Pancreas (tissue), 10 donors: Measurements from ENCODE around the gene MGAT4B. TPM values are rescaled to one million over a fixed set of nuclear protein-coding genes. Genes with fewer than 3 reads are reported as not detected.

Source experiments
- ATAC-seq, 4 donors: fragments of 200-7000 bp; cut with Tn5 transposase; one replicate each; pipeline versions ENCODE4 v1.8.0 to v1.9.1; 2020; ENCODE audit warnings: mild to moderate bottlenecking in 4 of 4, moderate library complexity in 4 of 4
- DNase-seq, 6 donors: peaks; one replicate each; pipeline ENCODE4 v3.0.0-alpha.2; 2020
- FAIRE-seq: peaks from 2 replicates; lab custom pipeline; 2012; peaks lifted over from hg19 to GRCh38; lab: Jason Lieb, UNC
- H3K27ac ChIP-seq, 4 donors: fragments of 200-600 bp; sonication (generic); 1 replicate in 3 of 4; 2 replicates in 1 of 4; pipeline versions ENCODE4 v1.5.0 to v1.8.0; 2020
- H3K27me3 ChIP-seq, 4 donors: fragments of 200-600 bp; one replicate each; pipeline ENCODE4 v1.8.0; 2021
- H3K36me3 ChIP-seq, 3 donors: fragments of 200-600 bp; sonication (generic) in 1 of 3; one replicate each; pipeline versions ENCODE4 v1.5.0 to v1.8.0; 2020 to 2021
- H3K4me1 ChIP-seq, 3 donors: fragments of 200-600 bp; one replicate each; pipeline ENCODE4 v1.8.0; 2021
- H3K4me3 ChIP-seq, 4 donors: fragments of 200-600 bp; sonication (generic) in 2 of 4; one replicate each; pipeline versions ENCODE4 v1.5.0 to v1.8.0; 2020 to 2021
- H3K9me3 ChIP-seq, 4 donors: fragments of 200-600 bp; one replicate each; pipeline ENCODE4 v1.8.0; 2021
- WGBS, 2 donors: extraction: QIAGEN DNeasy Blood & Tissue Kit; methylation state at CpG; one replicate each; pipeline ENCODE4 v1.1.7; 2013; 5-methylcytosine and 5-hydroxymethylcytosine counted together
- intact Hi-C, 3 donors: fragments of 100-400 bp; cut with DNase I; formaldehyde crosslinking; loops; one replicate each; pipeline versions ENCODE4 v1.11.1 to v1.14.2; 2022
- polyA plus RNA-seq, 2 donors: library from polyadenylated mRNA; stranded (reverse); fragments of 200-250 nt; gene quantifications; one replicate each; pipeline ENCODE4 v1.2.3, GENCODE V29; 2013
- total RNA-seq, 6 donors: library from RNA; stranded (reverse); fragmentation: NEBNext Ultra II Directional in 4 of 6; extraction: Animal tissue kit (Norgen Biotek cat#: 25700) in 4 of 6; gene quantifications; one replicate each; pipeline versions ENCODE4 v1.2.1 to v1.2.4, GENCODE V29; 2021 to 2023
- TF ChIP-seq, protein P1 (sequence below), 4 donors: fragments of 200-600 bp; sonication (generic) in 3 of 4; IDR thresholded peaks; one replicate each; pipeline versions ENCODE4 v1.5.0 to v1.8.0; 2021; ENCODE audit warnings: antibody characterized with exemption in 4 of 4
- donor health status: healthy with polysubstance abuse.
- donor health status: DM: no; HTN: no; CAD: no; lungs with moderate emphysema.
- donor health status: DM: no; HTN: no; CAD: no.
- donor health status: control.
- donor health status: control.
- donor health status: Bipolar disorder and iron deficiency.
- donor health status: DM: yes; HTN: yes; CAD: no.
- donor health status: DM: no; HTN: no; CAD: no.
- donor health status: DM: no; HTN: no; CAD: no.
- donor health status: DM: yes; HTN: yes; CAD: no.

The MGAT4B gene
- total and polyA plus RNA-seq, 8 donors = 33.7 to 97.5 (median 52.7) TPM

DNA sequence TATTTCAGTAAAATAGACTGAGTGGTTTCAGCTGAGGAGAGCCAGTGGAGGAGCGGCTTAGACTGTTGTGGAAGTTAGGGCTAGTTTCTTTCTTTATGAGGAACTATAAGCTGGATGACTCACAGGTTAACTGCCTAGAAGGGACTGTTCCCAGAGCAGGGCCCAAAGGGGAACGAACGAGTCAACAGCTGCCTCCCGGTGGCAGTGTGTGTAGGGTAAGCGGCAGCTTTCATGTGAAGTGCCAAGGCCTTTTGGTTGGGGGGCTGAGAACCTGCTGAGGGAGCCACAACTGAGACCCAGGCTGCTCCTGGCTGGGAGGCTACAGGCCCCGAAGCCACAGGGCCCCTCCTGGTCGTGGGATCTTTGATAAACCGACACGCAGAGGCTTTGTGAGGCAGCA lies 21.0 kb upstream of the MGAT4B start:
- H3K27ac ChIP-seq = no peak overlapping the region
- no peak for FAIRE-seq
- H3K9me3 ChIP-seq = no peaks in the 10 kb centered on the region
- H3K4me1 ChIP-seq = peaks cover 12 to 23% (median 21%) of the 10 kb centered on the region in 3 donors
- peak in 3 of 4 donors; percentile 30 to 53 (median 53) for ATAC-seq
- no peak overlapping the region for H3K4me3 ChIP-seq
- no peak for DNase-seq
- TF ChIP-seq, protein P1, sequence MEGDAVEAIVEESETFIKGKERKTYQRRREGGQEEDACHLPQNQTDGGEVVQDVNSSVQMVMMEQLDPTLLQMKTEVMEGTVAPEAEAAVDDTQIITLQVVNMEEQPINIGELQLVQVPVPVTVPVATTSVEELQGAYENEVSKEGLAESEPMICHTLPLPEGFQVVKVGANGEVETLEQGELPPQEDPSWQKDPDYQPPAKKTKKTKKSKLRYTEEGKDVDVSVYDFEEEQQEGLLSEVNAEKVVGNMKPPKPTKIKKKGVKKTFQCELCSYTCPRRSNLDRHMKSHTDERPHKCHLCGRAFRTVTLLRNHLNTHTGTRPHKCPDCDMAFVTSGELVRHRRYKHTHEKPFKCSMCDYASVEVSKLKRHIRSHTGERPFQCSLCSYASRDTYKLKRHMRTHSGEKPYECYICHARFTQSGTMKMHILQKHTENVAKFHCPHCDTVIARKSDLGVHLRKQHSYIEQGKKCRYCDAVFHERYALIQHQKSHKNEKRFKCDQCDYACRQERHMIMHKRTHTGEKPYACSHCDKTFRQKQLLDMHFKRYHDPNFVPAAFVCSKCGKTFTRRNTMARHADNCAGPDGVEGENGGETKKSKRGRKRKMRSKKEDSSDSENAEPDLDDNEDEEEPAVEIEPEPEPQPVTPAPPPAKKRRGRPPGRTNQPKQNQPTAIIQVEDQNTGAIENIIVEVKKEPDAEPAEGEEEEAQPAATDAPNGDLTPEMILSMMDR (IDR thresholded peaks at IDR 0.05) = no peak
- intact Hi-C loops = no loop called here
- H3K36me3 ChIP-seq = peaks cover 9 to 94% (median 53%) of the 10 kb centered on the region in 3 donors
- no peaks in the 10 kb centered on the region for H3K27me3 ChIP-seq
- 81% methylated on average over 9 of the region's 9 CpGs for WGBS, 2 donors

DNA sequence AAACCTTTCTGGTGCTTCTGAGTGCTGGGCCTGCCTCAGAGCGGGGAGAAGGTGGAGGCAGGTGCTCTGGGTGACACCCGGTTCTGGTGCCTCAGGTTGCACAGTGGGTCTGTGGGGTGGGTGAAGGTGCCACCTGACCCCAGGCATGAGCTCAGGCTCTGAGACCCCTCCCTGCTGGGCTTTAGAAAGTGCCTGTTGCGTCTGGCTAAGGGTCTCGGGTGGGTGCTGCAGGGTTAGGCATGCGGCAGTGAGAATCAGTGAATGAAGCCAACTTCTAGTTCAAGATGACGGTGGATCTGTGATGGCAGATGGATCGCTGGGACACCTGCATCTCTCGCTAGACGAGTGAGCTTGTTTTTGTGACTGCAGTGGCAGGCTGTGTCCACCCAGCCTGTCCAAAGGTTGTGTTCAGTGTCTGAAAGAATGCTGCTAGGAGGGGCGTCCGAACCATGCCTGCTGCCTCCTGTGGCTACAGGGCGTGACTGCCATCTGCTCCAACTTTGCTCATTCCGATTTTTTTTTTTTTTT lies 19.1 kb upstream of the MGAT4B start:
- no peak for FAIRE-seq
- ATAC-seq = no peak
- intact Hi-C loops = no loop called here
- peak in 1 of 6 donors; percentile 11 for DNase-seq
- H3K4me1 ChIP-seq = peaks cover 12 to 30% (median 30%) of the 10 kb centered on the region in 3 donors
- TF ChIP-seq, protein P1 (IDR thresholded peaks at IDR 0.05) = no peak
- no peaks in the 10 kb centered on the region for H3K27me3 ChIP-seq
- no peak overlapping the region for H3K27ac ChIP-seq
- H3K9me3 ChIP-seq = no peaks in the 10 kb centered on the region
- no peak overlapping the region for H3K4me3 ChIP-seq
- peaks cover 6 to 74% (median 40%) of the 10 kb centered on the region in 3 donors for H3K36me3 ChIP-seq
- 77 to 80% methylated on average over 13 of the region's 13 CpGs for WGBS, 2 donors

DNA sequence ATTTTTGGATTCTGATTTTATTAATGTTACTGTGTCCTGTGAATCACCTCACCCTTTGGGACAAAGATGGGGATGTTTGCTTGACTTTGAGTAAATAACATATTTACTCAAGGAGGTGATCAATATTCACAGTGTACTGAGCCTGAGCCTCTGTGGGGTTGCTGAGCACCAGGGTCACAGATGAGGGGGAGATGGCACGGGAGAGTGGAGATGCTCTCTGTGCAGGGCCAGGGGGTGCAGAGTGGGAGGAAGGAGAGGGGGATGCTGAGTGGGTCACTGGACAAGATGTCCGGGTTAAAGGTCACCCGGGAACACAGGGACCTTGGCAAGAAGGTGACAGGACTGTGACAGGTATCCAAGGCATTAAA lies 18.1 kb upstream of the MGAT4B start:
- Histone ChIP-seq H3K27ac (no peak overlapping the region), H3K4me3 (no peak overlapping the region), H3K9me3 (no peaks in the 10 kb centered on the region), H3K4me1 (peaks cover 17 to 36% (median 34%) of the 10 kb centered on the region in 3 donors), H3K36me3 (peaks cover 2 to 64% (median 40%) of the 10 kb centered on the region in 3 donors), H3K27me3 (no peaks in the 10 kb centered on the region)
- TF ChIP-seq, protein P1 (IDR thresholded peaks at IDR 0.05) = no peak
- WGBS, 2 donors = 46% methylated on average over 3 of the region's 3 CpGs
- ATAC-seq (no peak), FAIRE-seq (no peak), DNase-seq (no peak)
- intact Hi-C loops = no loop called here

DNA sequence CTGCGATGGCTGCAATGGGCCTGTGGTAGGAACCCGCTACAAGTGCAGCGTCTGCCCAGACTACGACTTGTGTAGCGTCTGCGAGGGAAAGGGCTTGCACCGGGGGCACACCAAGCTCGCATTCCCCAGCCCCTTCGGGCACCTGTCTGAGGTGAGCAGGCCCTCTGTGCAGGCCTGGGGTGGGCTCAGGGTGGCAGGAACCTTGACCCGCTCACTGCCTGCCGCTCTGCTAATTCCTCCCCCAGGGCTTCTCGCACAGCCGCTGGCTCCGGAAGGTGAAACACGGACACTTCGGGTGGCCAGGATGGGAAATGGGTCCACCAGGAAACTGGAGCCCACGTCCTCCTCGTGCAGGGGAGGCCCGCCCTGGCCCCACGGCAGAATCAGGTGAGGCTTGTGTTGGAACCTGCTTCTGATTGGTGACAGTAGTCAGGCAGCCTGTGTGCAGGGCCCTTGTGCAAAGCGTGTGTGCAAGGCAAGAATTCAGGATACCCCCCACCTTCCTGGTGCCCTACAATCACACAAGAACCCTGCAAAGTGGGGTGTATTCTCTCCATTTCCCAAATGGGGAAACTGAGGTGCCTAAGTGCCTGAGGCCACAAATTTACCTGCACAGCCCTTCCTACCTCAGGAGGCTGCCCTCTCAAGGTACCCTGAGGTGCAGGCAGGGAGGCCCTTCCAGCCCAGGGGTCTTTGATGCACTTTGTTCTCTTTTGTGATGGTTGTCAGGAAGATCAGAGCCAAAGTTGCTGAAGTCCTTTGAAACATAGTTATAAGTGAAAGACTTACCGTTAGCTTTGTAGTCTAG lies 17.5 kb upstream of the MGAT4B start:
- intact Hi-C loops = no loop called here
- Histone ChIP-seq H3K4me1 (peaks cover 23 to 41% (median 39%) of the 10 kb centered on the region in 3 donors), H3K4me3 (peak overlapping the region in 2 of 4 donors; percentile 2 to 100), H3K27ac (no peak overlapping the region), H3K9me3 (no peaks in the 10 kb centered on the region), H3K27me3 (no peaks in the 10 kb centered on the region), H3K36me3 (peaks cover 2 to 58% (median 39%) of the 10 kb centered on the region in 3 donors)
- no peak for FAIRE-seq
- WGBS, 2 donors = 76 to 85% methylated on average over 22 of the region's 22 CpGs
- no peak for ATAC-seq
- TF ChIP-seq, protein P1 (IDR thresholded peaks at IDR 0.05) = no peak
- peak in 2 of 6 donors; percentile 11 to 75 for DNase-seq
